ENCODE results near the gene TRAPPC2.

Gene TRAPPC2

DNA sequence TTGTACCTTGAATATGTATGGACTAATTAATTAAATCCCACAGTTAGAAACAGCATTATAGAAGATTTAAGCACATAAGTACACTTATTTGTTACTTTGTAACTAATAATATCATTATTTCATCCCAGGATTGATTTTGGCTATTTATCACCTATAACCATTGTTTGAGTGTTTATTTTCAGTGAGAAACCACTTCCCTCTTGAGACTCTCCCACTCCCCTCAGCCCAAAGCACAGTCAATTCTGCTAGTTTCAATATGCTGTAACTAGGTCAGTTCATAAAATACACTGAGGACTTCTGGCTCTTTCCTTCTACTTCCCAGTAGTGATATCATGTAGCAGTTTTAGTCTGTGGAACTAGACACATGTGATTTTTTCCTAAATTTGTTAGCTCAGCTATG lies 16.4 kb upstream of the TRAPPC2 start:
- TF ChIP-seq, protein P1, sequence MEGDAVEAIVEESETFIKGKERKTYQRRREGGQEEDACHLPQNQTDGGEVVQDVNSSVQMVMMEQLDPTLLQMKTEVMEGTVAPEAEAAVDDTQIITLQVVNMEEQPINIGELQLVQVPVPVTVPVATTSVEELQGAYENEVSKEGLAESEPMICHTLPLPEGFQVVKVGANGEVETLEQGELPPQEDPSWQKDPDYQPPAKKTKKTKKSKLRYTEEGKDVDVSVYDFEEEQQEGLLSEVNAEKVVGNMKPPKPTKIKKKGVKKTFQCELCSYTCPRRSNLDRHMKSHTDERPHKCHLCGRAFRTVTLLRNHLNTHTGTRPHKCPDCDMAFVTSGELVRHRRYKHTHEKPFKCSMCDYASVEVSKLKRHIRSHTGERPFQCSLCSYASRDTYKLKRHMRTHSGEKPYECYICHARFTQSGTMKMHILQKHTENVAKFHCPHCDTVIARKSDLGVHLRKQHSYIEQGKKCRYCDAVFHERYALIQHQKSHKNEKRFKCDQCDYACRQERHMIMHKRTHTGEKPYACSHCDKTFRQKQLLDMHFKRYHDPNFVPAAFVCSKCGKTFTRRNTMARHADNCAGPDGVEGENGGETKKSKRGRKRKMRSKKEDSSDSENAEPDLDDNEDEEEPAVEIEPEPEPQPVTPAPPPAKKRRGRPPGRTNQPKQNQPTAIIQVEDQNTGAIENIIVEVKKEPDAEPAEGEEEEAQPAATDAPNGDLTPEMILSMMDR (IDR thresholded peaks at IDR 0.05; ENCODE audit: poor library complexity, severe bottlenecking), result no peak
- no peaks in the 10 kb centered on the region for H3K4me1 ChIP-seq (ENCODE audit: insufficient read depth, poor library complexity, severe bottlenecking)
- ATAC-seq (ENCODE audit: low read depth), result no peak
- peaks cover 25% of the 10 kb centered on the region for H3K36me3 ChIP-seq (ENCODE audit: low read depth)
- H3K27ac ChIP-seq (ENCODE audit: poor library complexity, severe bottlenecking), result no peak overlapping the region
- DNase-seq (ENCODE audit: low spot score), result no peak
- H3K27me3 ChIP-seq (ENCODE audit: insufficient read depth, poor library complexity, severe bottlenecking), result no peaks in the 10 kb centered on the region
- H3K9me3 ChIP-seq (ENCODE audit: severe bottlenecking), result no peaks in the 10 kb centered on the region
- H3K4me3 ChIP-seq (ENCODE audit: severe bottlenecking), result no peak overlapping the region

DNA sequence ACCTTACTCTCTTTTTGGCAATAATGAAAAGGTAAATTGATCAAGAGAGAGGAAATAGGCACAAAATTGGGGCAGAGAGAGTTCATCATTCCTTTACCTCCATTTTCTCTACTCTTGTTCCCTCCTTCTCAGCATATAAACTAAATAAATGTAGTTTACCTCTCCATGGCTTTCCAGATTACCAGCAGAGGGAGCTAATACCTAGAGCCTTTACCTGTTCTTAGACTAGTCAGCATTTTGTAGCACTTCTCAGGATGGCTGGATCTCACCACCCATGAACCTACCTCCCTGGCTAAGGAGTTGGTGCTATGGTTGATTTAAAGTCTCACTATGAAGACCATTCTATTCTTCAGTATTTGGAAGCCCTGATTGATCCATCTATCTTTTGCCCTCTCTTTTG lies 15.8 kb upstream of the TRAPPC2 start:
- ATAC-seq (ENCODE audit: low read depth) (peak; percentile 67), DNase-seq (ENCODE audit: low spot score) (no peak)
- Histone ChIP-seq H3K36me3 (ENCODE audit: low read depth) (peaks cover 25% of the 10 kb centered on the region), H3K9me3 (ENCODE audit: severe bottlenecking) (no peaks in the 10 kb centered on the region), H3K27ac (ENCODE audit: poor library complexity, severe bottlenecking) (no peak overlapping the region), H3K4me3 (ENCODE audit: severe bottlenecking) (no peak overlapping the region), H3K27me3 (ENCODE audit: insufficient read depth, poor library complexity, severe bottlenecking) (no peaks in the 10 kb centered on the region), H3K4me1 (ENCODE audit: insufficient read depth, poor library complexity, severe bottlenecking) (no peaks in the 10 kb centered on the region)
- TF ChIP-seq, protein P1 (IDR thresholded peaks at IDR 0.05; ENCODE audit: poor library complexity, severe bottlenecking), result peak; percentile 67

DNA sequence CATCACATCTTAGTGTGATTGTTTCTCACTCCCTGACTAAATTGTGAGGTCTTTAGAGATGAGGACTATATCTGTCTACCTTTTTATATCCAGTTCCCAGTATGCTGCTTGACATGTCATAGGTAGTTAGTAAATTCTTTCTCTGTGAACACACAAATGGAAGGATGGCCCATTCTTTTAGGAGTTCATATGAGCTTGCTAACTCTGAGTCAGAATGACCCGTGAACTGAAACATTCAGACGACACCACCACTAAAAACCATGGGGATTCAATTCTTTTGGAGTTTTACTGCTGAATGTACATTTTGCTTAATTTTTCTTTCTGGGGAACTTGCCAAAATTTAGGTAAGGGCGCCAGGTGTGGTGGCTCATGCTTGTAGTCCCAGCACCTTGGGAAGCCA lies 14.1 kb upstream of the TRAPPC2 start:
- ATAC-seq (ENCODE audit: low read depth) (no peak), DNase-seq (ENCODE audit: low spot score) (no peak)
- Histone ChIP-seq H3K4me1 (ENCODE audit: insufficient read depth, poor library complexity, severe bottlenecking) (no peaks in the 10 kb centered on the region), H3K4me3 (ENCODE audit: severe bottlenecking) (no peak overlapping the region), H3K27me3 (ENCODE audit: insufficient read depth, poor library complexity, severe bottlenecking) (no peaks in the 10 kb centered on the region), H3K36me3 (ENCODE audit: low read depth) (peaks cover 25% of the 10 kb centered on the region), H3K27ac (ENCODE audit: poor library complexity, severe bottlenecking) (no peak overlapping the region), H3K9me3 (ENCODE audit: severe bottlenecking) (no peaks in the 10 kb centered on the region)
- TF ChIP-seq, protein P1 (IDR thresholded peaks at IDR 0.05; ENCODE audit: poor library complexity, severe bottlenecking), result no peak

DNA sequence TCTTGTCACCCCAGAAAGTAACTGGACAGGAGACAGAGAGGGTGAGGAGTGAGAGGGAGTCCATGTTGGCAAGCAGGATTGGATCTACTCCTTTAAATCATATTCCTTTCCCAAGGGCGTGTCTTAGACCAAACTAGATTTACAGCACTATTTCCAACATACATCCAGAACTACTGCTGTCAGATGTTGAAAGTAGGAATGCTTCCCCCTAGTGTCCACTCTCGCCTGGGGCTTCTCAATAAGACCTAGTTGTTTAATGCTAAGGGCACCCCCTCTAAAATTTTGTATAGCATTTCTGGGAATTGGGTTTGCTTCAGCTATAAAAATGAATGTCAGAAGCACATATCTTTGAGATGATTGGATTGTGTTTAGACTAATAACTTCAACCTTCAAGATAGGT lies 13.4 kb upstream of the TRAPPC2 start:
- no peaks in the 10 kb centered on the region for H3K4me1 ChIP-seq (ENCODE audit: insufficient read depth, poor library complexity, severe bottlenecking)
- peaks cover 25% of the 10 kb centered on the region for H3K36me3 ChIP-seq (ENCODE audit: low read depth)
- H3K27me3 ChIP-seq (ENCODE audit: insufficient read depth, poor library complexity, severe bottlenecking), result no peaks in the 10 kb centered on the region
- TF ChIP-seq, protein P1 (IDR thresholded peaks at IDR 0.05; ENCODE audit: poor library complexity, severe bottlenecking), result peak; percentile 45
- H3K27ac ChIP-seq (ENCODE audit: poor library complexity, severe bottlenecking), result no peak overlapping the region
- ATAC-seq (ENCODE audit: low read depth), result peak; percentile 31; the same call in 1 of the 3 replicates
- no peak for DNase-seq (ENCODE audit: low spot score)
- H3K4me3 ChIP-seq (ENCODE audit: severe bottlenecking), result no peak overlapping the region
- no peaks in the 10 kb centered on the region for H3K9me3 ChIP-seq (ENCODE audit: severe bottlenecking)

DNA sequence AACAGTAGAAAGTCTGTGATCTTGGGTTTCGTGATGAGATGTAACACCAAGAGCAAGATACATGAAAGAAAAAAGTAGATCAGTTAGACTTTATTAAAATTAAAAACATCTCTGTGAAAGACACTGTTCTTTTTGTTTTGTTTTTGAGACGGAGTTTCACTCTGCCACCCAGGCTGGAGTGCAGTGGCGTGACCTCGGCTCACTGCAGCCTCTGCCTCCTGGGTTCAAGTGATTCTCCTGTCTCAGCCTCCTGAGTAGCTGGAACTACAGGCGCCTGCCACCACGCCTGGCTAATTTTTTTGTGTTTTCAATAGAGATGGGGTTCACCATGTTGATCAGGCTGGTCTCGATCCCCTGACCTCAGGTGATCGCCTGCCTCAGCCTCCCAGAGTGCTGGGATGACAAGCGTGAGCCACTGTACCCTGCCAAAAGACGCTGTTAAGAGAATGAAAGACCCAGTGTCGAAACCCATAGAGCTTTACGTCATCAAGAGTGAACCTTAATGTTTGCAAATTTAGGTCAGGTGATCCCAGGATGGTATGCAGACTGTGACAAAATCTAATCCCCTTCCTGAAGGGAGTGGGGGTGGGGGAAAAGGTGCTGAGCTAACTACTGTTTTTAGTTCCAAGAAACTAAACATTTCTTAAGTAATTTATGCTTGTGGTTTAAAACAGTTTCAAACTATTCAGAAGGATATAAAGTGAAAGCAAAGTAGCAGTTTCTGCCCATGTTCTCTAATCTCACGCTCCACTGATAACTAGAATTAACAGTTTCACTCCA lies 8.2 kb upstream of the TRAPPC2 start:
- H3K27me3 ChIP-seq (ENCODE audit: insufficient read depth, poor library complexity, severe bottlenecking), result no peaks in the 10 kb centered on the region

More for the DNA sequence above, 8.2 kb upstream of the TRAPPC2 start:
- DNase-seq (ENCODE audit: low spot score), result no peak
- H3K4me1 ChIP-seq (ENCODE audit: insufficient read depth, poor library complexity, severe bottlenecking), result no peaks in the 10 kb centered on the region
- H3K27ac ChIP-seq (ENCODE audit: poor library complexity, severe bottlenecking), result no peak overlapping the region
- H3K4me3 ChIP-seq (ENCODE audit: severe bottlenecking), result no peak overlapping the region
- TF ChIP-seq, protein P1 (IDR thresholded peaks at IDR 0.05; ENCODE audit: poor library complexity, severe bottlenecking), result no peak
- ATAC-seq (ENCODE audit: low read depth), result no peak
- H3K9me3 ChIP-seq (ENCODE audit: severe bottlenecking), result no peaks in the 10 kb centered on the region
- peaks cover 8% of the 10 kb centered on the region for H3K36me3 ChIP-seq (ENCODE audit: low read depth)

All from RWPE2 (cell line).